Measurements from ENCODE around the gene LYPD6.

Gene LYPD6

DNA sequence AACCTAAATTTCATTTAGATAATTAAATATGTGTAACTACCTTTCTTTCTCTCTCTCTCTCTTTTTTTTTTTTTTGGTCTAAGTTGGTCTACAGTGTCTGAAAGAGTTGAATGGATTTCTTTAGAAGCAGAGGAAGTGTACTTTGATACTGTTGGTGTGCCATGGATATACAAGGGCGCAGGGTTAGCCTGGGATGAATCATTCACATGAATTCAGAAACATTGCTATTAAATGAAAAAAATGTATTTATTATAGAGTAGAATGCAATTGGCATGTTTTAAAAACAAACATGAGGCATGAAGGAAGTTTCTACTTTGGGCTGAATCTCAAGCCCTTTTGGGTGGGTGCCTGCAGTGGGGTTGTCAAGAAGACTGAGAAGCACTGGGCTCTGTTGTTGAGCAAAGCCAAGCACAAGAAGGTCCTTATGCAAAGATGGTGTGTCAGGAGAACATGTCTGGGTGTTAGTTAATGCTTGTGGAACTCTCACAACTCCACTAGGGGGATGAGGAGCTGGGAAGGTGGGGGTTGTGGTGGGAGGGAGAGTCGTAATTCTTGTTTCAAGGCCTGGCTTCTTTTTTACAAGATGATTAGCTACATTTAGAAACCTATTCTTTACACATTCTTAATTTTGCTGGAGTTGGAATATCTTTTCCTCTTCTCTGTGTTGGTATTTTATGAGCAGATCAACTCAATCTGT lies 57.9 kb downstream of the LYPD6 start:
- ATAC-seq, result peak; percentile 73
- no peak for TF ChIP-seq ISL1 (CRISPR knock-in tag; IDR thresholded peaks at IDR 0.05)
- TF ChIP-seq, protein P1, sequence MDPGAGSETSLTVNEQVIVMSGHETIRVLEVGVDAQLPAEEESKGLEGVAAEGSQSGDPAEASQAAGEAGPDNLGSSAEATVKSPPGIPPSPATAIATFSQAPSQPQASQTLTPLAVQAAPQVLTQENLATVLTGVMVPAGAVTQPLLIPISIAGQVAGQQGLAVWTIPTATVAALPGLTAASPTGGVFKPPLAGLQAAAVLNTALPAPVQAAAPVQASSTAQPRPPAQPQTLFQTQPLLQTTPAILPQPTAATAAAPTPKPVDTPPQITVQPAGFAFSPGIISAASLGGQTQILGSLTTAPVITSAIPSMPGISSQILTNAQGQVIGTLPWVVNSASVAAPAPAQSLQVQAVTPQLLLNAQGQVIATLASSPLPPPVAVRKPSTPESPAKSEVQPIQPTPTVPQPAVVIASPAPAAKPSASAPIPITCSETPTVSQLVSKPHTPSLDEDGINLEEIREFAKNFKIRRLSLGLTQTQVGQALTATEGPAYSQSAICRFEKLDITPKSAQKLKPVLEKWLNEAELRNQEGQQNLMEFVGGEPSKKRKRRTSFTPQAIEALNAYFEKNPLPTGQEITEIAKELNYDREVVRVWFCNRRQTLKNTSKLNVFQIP (CRISPR knock-in tag; IDR thresholded peaks at IDR 0.05; ENCODE audit: borderline replicate concordance, low read depth), result no peak
- TF ChIP-seq, protein P2, sequence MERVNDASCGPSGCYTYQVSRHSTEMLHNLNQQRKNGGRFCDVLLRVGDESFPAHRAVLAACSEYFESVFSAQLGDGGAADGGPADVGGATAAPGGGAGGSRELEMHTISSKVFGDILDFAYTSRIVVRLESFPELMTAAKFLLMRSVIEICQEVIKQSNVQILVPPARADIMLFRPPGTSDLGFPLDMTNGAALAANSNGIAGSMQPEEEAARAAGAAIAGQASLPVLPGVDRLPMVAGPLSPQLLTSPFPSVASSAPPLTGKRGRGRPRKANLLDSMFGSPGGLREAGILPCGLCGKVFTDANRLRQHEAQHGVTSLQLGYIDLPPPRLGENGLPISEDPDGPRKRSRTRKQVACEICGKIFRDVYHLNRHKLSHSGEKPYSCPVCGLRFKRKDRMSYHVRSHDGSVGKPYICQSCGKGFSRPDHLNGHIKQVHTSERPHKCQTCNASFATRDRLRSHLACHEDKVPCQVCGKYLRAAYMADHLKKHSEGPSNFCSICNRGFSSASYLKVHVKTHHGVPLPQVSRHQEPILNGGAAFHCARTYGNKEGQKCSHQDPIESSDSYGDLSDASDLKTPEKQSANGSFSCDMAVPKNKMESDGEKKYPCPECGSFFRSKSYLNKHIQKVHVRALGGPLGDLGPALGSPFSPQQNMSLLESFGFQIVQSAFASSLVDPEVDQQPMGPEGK (CRISPR knock-in tag; IDR thresholded peaks at IDR 0.05; ENCODE audit: borderline replicate concordance), result no peak
- TF ChIP-seq, protein P3, sequence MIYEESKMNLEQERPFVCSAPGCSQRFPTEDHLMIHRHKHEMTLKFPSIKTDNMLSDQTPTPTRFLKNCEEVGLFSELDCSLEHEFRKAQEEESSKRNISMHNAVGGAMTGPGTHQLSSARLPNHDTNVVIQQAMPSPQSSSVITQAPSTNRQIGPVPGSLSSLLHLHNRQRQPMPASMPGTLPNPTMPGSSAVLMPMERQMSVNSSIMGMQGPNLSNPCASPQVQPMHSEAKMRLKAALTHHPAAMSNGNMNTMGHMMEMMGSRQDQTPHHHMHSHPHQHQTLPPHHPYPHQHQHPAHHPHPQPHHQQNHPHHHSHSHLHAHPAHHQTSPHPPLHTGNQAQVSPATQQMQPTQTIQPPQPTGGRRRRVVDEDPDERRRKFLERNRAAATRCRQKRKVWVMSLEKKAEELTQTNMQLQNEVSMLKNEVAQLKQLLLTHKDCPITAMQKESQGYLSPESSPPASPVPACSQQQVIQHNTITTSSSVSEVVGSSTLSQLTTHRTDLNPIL (CRISPR knock-in tag; IDR thresholded peaks at IDR 0.05; ENCODE audit: low read depth), result no peak
- no peak for TF ChIP-seq TOX (CRISPR knock-in tag; IDR thresholded peaks at IDR 0.05; ENCODE audit: borderline replicate concordance)

DNA sequence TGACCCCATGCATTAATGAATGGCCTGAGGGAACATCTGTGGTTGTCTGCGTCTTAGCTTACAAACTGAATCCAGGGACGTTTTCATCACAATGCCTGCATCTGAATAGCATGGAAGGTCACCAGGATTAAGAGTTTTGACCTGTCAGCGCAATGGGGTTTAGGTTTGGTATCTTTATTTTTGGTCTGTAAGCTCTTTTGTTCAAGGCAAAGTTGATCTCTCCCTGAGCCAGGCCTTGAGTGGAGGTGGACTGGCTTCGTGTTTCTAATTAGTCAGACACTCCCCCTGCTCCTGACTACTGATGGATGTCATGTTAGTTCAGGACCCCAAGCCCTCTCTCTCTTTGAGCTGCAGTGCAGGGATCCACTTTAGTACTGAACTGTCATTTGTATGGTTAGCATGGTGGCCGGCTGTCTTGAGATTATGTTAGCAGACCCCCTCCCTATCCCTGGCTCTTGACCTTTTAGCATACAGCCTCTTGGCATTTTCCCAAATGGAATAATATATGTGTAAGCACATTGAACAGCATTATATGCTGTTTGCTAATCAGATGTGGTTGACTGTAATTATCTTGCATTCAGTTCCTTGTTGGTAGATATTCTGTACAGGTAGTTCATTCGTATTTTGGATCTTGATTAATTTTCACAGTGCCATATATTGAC lies 59.2 kb downstream of the LYPD6 start:
- ATAC-seq, result no peak
- TF ChIP-seq BACH2 (CRISPR knock-in tag; IDR thresholded peaks at IDR 0.05; ENCODE audit: borderline replicate concordance) (no peak), SNAI2 (CRISPR knock-in tag; IDR thresholded peaks at IDR 0.05) (no peak), ZNF70 (CRISPR knock-in tag; IDR thresholded peaks at IDR 0.05) (peak; percentile 97)

DNA sequence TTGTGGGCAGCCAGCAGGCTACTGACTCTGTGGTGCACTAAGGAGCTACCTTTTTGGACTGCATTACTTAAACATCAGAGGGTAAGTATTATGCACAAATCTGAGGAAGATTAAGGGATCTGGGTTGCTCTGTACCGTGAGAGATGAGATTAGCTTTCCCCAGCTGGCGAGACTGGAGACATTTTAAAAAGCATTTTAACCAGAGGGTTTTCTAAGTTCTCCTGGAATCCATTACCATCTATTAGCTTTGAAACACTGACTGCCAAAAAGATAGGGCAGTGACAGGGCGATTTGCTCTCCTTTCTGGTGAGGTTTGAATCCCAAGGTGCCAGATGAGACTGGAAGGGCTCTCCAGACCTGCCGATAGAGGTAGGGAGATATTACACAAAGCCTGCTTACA lies 63.2 kb downstream of the LYPD6 start:
- ATAC-seq, result no peak; the same call in 2 of the 3 replicates
- TF ChIP-seq, protein P4, sequence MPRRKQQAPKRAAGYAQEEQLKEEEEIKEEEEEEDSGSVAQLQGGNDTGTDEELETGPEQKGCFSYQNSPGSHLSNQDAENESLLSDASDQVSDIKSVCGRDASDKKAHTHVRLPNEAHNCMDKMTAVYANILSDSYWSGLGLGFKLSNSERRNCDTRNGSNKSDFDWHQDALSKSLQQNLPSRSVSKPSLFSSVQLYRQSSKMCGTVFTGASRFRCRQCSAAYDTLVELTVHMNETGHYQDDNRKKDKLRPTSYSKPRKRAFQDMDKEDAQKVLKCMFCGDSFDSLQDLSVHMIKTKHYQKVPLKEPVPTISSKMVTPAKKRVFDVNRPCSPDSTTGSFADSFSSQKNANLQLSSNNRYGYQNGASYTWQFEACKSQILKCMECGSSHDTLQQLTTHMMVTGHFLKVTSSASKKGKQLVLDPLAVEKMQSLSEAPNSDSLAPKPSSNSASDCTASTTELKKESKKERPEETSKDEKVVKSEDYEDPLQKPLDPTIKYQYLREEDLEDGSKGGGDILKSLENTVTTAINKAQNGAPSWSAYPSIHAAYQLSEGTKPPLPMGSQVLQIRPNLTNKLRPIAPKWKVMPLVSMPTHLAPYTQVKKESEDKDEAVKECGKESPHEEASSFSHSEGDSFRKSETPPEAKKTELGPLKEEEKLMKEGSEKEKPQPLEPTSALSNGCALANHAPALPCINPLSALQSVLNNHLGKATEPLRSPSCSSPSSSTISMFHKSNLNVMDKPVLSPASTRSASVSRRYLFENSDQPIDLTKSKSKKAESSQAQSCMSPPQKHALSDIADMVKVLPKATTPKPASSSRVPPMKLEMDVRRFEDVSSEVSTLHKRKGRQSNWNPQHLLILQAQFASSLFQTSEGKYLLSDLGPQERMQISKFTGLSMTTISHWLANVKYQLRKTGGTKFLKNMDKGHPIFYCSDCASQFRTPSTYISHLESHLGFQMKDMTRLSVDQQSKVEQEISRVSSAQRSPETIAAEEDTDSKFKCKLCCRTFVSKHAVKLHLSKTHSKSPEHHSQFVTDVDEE (CRISPR knock-in tag; IDR thresholded peaks at IDR 0.05), result 0 out of 2 replicates have a peak, but pooled peaks have one; percentile 30
- TF ChIP-seq TCF4 (CRISPR knock-in tag; IDR thresholded peaks at IDR 0.05; ENCODE audit: borderline replicate concordance), result peak; percentile 35; the same call in 1 of the 2 replicates
- TF ChIP-seq OSR1 (CRISPR knock-in tag; IDR thresholded peaks at IDR 0.05), result no peak
- TF ChIP-seq ZNF565 (CRISPR knock-in tag; conservative IDR thresholded peaks at IDR 0.05; ENCODE audit: low read depth), result no peak
- no peak for TF ChIP-seq BACH2 (CRISPR knock-in tag; IDR thresholded peaks at IDR 0.05; ENCODE audit: borderline replicate concordance)
- TF ChIP-seq ESRRG (CRISPR knock-in tag; IDR thresholded peaks at IDR 0.05), result no peak
- TF ChIP-seq ZNF8 (CRISPR knock-in tag; IDR thresholded peaks at IDR 0.05), result no peak
- no peak for TF ChIP-seq ZNF70 (CRISPR knock-in tag; IDR thresholded peaks at IDR 0.05)
- TF ChIP-seq, protein P3 (CRISPR knock-in tag; IDR thresholded peaks at IDR 0.05; ENCODE audit: low read depth), result no peak
- TF ChIP-seq ISL1 (CRISPR knock-in tag; IDR thresholded peaks at IDR 0.05), result 0 out of 2 replicates have a peak, but pooled peaks have one; percentile 17

DNA sequence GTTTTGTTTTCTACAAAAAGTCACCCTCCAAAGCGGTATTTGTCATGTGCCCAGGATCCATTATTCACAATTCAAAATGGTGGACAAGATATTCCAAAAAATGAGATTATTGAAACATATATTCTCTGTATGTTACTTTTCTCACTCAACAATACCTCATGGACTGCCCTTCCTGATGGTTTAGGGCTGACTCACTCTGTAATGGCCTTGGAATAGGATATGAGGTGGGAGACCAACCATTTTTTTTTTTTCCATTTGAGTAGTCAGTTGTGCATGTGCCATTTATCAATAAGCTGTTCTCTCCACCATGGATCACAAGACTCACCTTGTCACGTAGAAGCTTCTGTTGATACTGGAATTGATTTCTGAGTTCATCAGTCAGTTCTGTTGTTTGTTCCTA lies 64.5 kb downstream of the LYPD6 start:
- no peak for ATAC-seq
- no peak for TF ChIP-seq BACH2 (CRISPR knock-in tag; IDR thresholded peaks at IDR 0.05; ENCODE audit: borderline replicate concordance)
- no peak for TF ChIP-seq ZNF8 (CRISPR knock-in tag; IDR thresholded peaks at IDR 0.05)
- TF ChIP-seq, protein P3 (CRISPR knock-in tag; IDR thresholded peaks at IDR 0.05; ENCODE audit: low read depth), result no peak
- TF ChIP-seq ZFP30 (CRISPR knock-in tag; IDR thresholded peaks at IDR 0.05), result no peak
- TF ChIP-seq, protein P5, sequence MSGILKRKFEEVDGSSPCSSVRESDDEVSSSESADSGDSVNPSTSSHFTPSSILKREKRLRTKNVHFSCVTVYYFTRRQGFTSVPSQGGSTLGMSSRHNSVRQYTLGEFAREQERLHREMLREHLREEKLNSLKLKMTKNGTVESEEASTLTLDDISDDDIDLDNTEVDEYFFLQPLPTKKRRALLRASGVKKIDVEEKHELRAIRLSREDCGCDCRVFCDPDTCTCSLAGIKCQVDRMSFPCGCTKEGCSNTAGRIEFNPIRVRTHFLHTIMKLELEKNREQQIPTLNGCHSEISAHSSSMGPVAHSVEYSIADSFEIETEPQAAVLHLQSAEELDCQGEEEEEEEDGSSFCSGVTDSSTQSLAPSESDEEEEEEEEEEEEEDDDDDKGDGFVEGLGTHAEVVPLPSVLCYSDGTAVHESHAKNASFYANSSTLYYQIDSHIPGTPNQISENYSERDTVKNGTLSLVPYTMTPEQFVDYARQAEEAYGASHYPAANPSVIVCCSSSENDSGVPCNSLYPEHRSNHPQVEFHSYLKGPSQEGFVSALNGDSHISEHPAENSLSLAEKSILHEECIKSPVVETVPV (CRISPR knock-in tag; IDR thresholded peaks at IDR 0.05), result no peak
- no peak for TF ChIP-seq ISL1 (CRISPR knock-in tag; IDR thresholded peaks at IDR 0.05)
- no peak for TF ChIP-seq TCF4 (CRISPR knock-in tag; IDR thresholded peaks at IDR 0.05; ENCODE audit: borderline replicate concordance)
- no peak for TF ChIP-seq GLIS3 (CRISPR knock-in tag; IDR thresholded peaks at IDR 0.05)
- TF ChIP-seq ESRRG (CRISPR knock-in tag; IDR thresholded peaks at IDR 0.05), result no peak
- no peak for TF ChIP-seq OSR1 (CRISPR knock-in tag; IDR thresholded peaks at IDR 0.05)
- TF ChIP-seq ZNF70 (CRISPR knock-in tag; IDR thresholded peaks at IDR 0.05), result no peak
- TF ChIP-seq, protein P2 (CRISPR knock-in tag; IDR thresholded peaks at IDR 0.05; ENCODE audit: borderline replicate concordance), result no peak
- no peak for TF ChIP-seq RARB (CRISPR knock-in tag; IDR thresholded peaks at IDR 0.05)

All from SK-N-SH treated with all-trans-retinoic acid at 6 μM for 48 hours (cell line).